H1 (cell line): ENCODE data around the gene RAB11B. TPM values are rescaled to one million over a fixed set of nuclear protein-coding genes. Genes with fewer than 3 reads are reported as not detected.
"Not testable (repeated sequence)": the region's sequence is repeated elsewhere in the genome, so short reads cannot be mapped to it uniquely, and the experiment has no call there.

ENCODE experiments used
- CTCF ChIA-PET: fragments of 300-600 bp; sonication (Branson Sonifier 250); formaldehyde crosslinking; loops from one replicate; lab custom pipeline; 2021; ENCODE audit not compliant: partially characterized antibody; lab: Charles Lee
- POLR2A ChIA-PET: fragments of 300-600 bp; sonication (Branson Sonifier 250); formaldehyde crosslinking; loops from one replicate; lab custom pipeline; 2021; ENCODE audit warnings: inconsistent platforms; ENCODE audit not compliant: partially characterized antibody; lab: Charles Lee
- DNase-seq, 2 experiments: peaks; one replicate each; pipeline versions ENCODE4 v3.0.0 to v3.0.0-alpha.2; 2010 to 2022; ENCODE audit warnings: low spot score in 2 of 2, low read depth in 1 of 2, mixed read lengths in 1 of 2
- FAIRE-seq: peaks from 2 replicates; lab custom pipeline; 2011; peaks lifted over from hg19 to GRCh38; lab: Jason Lieb, UNC
- H2AFZ ChIP-seq: 2 replicates; pipeline ENCODE4 v1.8.1; 2012; ENCODE audit warnings: low read length, inconsistent platforms
- H2AK5ac ChIP-seq: 2 replicates; pipeline ENCODE4 v1.6.1; 2013; ENCODE audit warnings: low read depth, low read length
- H2BK120ac ChIP-seq: replicated peaks from 2 replicates; pipeline ENCODE3; 2013; ENCODE audit warnings: low read depth, low read length, inconsistent platforms
- H2BK12ac ChIP-seq: 2 replicates; pipeline ENCODE4 v1.6.1; 2013; ENCODE audit warnings: low read depth, low read length
- H2BK15ac ChIP-seq: 2 replicates; pipeline ENCODE4 v1.6.1; 2013; ENCODE audit warnings: low read length
- H2BK20ac ChIP-seq: 2 replicates; pipeline ENCODE4 v1.6.1; 2013; ENCODE audit warnings: low read length
- H2BK5ac ChIP-seq: 2 replicates; pipeline ENCODE4 v1.6.1; 2013; ENCODE audit warnings: low read depth, low read length
- H3K14ac ChIP-seq: 2 replicates; pipeline ENCODE4 v1.6.1; 2013; ENCODE audit warnings: inconsistent platforms; ENCODE audit not compliant: insufficient read length
- H3K18ac ChIP-seq: 2 replicates; pipeline ENCODE4 v1.6.1; 2013; ENCODE audit warnings: low read length; ENCODE audit errors: extremely low read depth
- H3K23ac ChIP-seq: 2 replicates; pipeline ENCODE4 v1.6.1; 2013; ENCODE audit warnings: inconsistent platforms; ENCODE audit not compliant: insufficient read length
- H3K23me2 ChIP-seq: 2 replicates; pipeline ENCODE4 v1.6.1; 2013; ENCODE audit warnings: low read depth, low read length
- H3K27ac ChIP-seq: 2 replicates; pipeline ENCODE4 v1.6.1; 2011; ENCODE audit warnings: low read depth, low read length, inconsistent platforms
- H3K27me3 ChIP-seq, 4 experiments: replicated peaks in 1 of 4; 1 replicate in 1 of 4; 2 replicates in 3 of 4; pipeline versions ENCODE4 v1.6.1 to v1.8.1; 2011 to 2013; ENCODE audit warnings: low read length in 3 of 4, mild to moderate bottlenecking in 3 of 4, inconsistent platforms in 2 of 4, mixed read lengths in 2 of 4, moderate library complexity in 1 of 4; ENCODE audit not compliant: control insufficient read depth in 3 of 4, insufficient read depth in 3 of 4; ENCODE audit errors: extremely low read depth in 1 of 4
- H3K36me3 ChIP-seq, 4 experiments: 2 replicates each; pipeline versions ENCODE4 v1.6.1 to v1.8.1; 2011 to 2013; ENCODE audit warnings: mild to moderate bottlenecking in 4 of 4, low read length in 3 of 4, moderate library complexity in 2 of 4, control low read depth in 1 of 4, inconsistent platforms in 1 of 4; ENCODE audit not compliant: insufficient read depth in 4 of 4, control insufficient read depth in 2 of 4
- H3K4ac ChIP-seq: replicated peaks from 2 replicates; pipeline ENCODE3; 2013; ENCODE audit warnings: low read length, low read depth, mixed read lengths, inconsistent platforms; ENCODE audit not compliant: insufficient read length
- H3K4me1 ChIP-seq, 4 experiments: replicated peaks in 1 of 4; 1 replicate in 1 of 4; 2 replicates in 3 of 4; pipeline versions ENCODE4 v1.6.1 to v1.8.1; 2011 to 2013; ENCODE audit warnings: low read length in 3 of 4, inconsistent platforms in 2 of 4, mixed read lengths in 1 of 4; ENCODE audit not compliant: insufficient read depth in 4 of 4, control insufficient read depth in 3 of 4
- H3K4me2 ChIP-seq, 2 experiments: 2 replicates each; pipeline versions ENCODE4 v1.6.1 to v1.8.1; 2011 to 2013; ENCODE audit warnings: low read depth in 2 of 2, low read length in 2 of 2, control low read depth in 1 of 2, inconsistent platforms in 1 of 2, mild to moderate bottlenecking in 1 of 2; ENCODE audit not compliant: insufficient read depth in 1 of 2
- H3K4me3 ChIP-seq, 4 experiments: fragments of 200-600, 300-600 bp in 1 of 4; sonication (generic), shearing (Covaris generic), sonication (Bioruptor Twin) in 1 of 4; 2 replicates each; pipeline versions ENCODE4 v1.5.1 to v1.8.1; 2011 to 2016; ENCODE audit warnings: low read length in 4 of 4, low read depth in 3 of 4, control low read depth in 2 of 4, inconsistent platforms in 2 of 4, mild to moderate bottlenecking in 2 of 4, mixed read lengths in 1 of 4, moderate library complexity in 1 of 4; ENCODE audit not compliant: insufficient read depth in 2 of 4; ENCODE audit errors: extremely low read depth in 1 of 4
- H3K56ac ChIP-seq: replicated peaks from 2 replicates; pipeline ENCODE3; 2013; ENCODE audit warnings: low read depth, mild to moderate bottlenecking, mixed read lengths, low read length, inconsistent platforms; ENCODE audit not compliant: insufficient read length
- H3K79me1 ChIP-seq: 2 replicates; pipeline ENCODE4 v1.6.1; 2013; ENCODE audit warnings: low read depth, low read length, control low read depth
- H3K79me2 ChIP-seq, 2 experiments: 2 replicates each; pipeline versions ENCODE4 v1.6.1 to v1.8.1; 2012 to 2013; ENCODE audit warnings: low read length in 2 of 2, mild to moderate bottlenecking in 2 of 2, inconsistent platforms in 1 of 2; ENCODE audit not compliant: insufficient read depth in 2 of 2, control insufficient read depth in 1 of 2
- H3K9ac ChIP-seq, 4 experiments: replicated peaks in 1 of 4; 1 replicate in 1 of 4; 2 replicates in 3 of 4; pipeline versions ENCODE4 v1.6.1 to v1.8.1; 2011 to 2013; ENCODE audit warnings: low read depth in 3 of 4, low read length in 3 of 4, control low read depth in 2 of 4, mild to moderate bottlenecking in 2 of 4, moderate library complexity in 2 of 4, inconsistent platforms in 1 of 4; ENCODE audit errors: extremely low read depth in 1 of 4
- H3K9me3 ChIP-seq, 2 experiments: 2 replicates each; pipeline versions ENCODE4 v1.6.1 to v1.8.1; 2012 to 2013; ENCODE audit warnings: mild to moderate bottlenecking in 2 of 2, moderate library complexity in 2 of 2, control low read depth in 1 of 2, inconsistent platforms in 1 of 2, low read depth in 1 of 2, low read length in 1 of 2, mixed read lengths in 1 of 2; ENCODE audit not compliant: insufficient read depth in 2 of 2
- H4K20me1 ChIP-seq, 2 experiments: replicated peaks in 1 of 2; 2 replicates each; pipeline versions ENCODE3 to v1.8.1; 2011 to 2013; ENCODE audit warnings: inconsistent platforms in 2 of 2, low read length in 2 of 2, mild to moderate bottlenecking in 1 of 2; ENCODE audit not compliant: insufficient read depth in 2 of 2, control insufficient read depth in 1 of 2
- H4K5ac ChIP-seq: 2 replicates; pipeline ENCODE4 v1.6.1; 2013; ENCODE audit warnings: low read length, low read depth, mixed read lengths, inconsistent platforms; ENCODE audit not compliant: insufficient read length
- H4K8ac ChIP-seq: 2 replicates; pipeline ENCODE4 v1.8.0; 2013; ENCODE audit warnings: mild to moderate bottlenecking, moderate library complexity, low read length, inconsistent platforms; ENCODE audit not compliant: insufficient read depth; ENCODE audit errors: extremely low read depth
- H4K91ac ChIP-seq: replicated peaks from 2 replicates; pipeline ENCODE3; 2013; ENCODE audit warnings: low read length, mixed read lengths, inconsistent platforms; ENCODE audit not compliant: insufficient read length
- EP300 ChIP-seq, 2 experiments: IDR thresholded peaks; 1 replicate in 1 of 2; 2 replicates in 1 of 2; pipeline ENCODE4 v1.6.1; 2011 to 2012; ENCODE audit warnings: low read depth in 2 of 2, low read length in 2 of 2, mild to moderate bottlenecking in 2 of 2, borderline replicate concordance in 1 of 2, inconsistent platforms in 1 of 2, moderate library complexity in 1 of 2
- WGBS, 2 experiments: shearing (Covaris generic) in 1 of 2; methylation state at CpG; one replicate each; pipeline versions ENCODE4 v1.1.6 to v1.1.7; 2013 to 2015; ENCODE audit warnings: low lambda C conversion rate in 2 of 2, mixed read lengths in 2 of 2, inconsistent platforms in 1 of 2, low coverage in 1 of 2, missing lambda C conversion rate in 1 of 2; ENCODE audit not compliant: insufficient replicate concordance in 2 of 2, insufficient coverage in 1 of 2, insufficient read length in 1 of 2; ENCODE audit errors: extremely low coverage in 1 of 2, missing lambda C conversion rate in 1 of 2; 5-methylcytosine and 5-hydroxymethylcytosine counted together
- polyA plus RNA-seq, 7 experiments: library from polyadenylated mRNA; depleted of rRNA in 3 of 7; stranded (reverse) in 5 of 7; unstranded in 2 of 7; fragments of >200 nt in 5 of 7; fragments of 200-250 nt in 2 of 7; gene quantifications; 1 replicate in 5 of 7; 2 replicates in 1 of 7; 4 replicates in 1 of 7; pipeline versions ENCODE4 v1.2.1 to v1.2.3, GENCODE V29; 2011 to 2013; ENCODE audit warnings: missing spikeins in 2 of 7, mixed read lengths in 2 of 7
- total RNA-seq: library from RNA; stranded (reverse); fragmentation: NEBNext Ultra II Directional; extraction: Animal tissue kit (Norgen Biotek cat#: 25700); gene quantifications from 2 replicates; pipeline ENCODE4 v1.2.1, GENCODE V29; 2021

RAB11B gene
- total and polyA plus RNA-seq, 2 of the 8 experiments (the other 6 are each of a cell fraction or from before 2014, with no cell fraction given) = 50.2 to 85.8 TPM

GRCh38 chr19:8373867-8374813 lies 16.0 kb upstream of the RAB11B start (continued):
- TF ChIP-seq EP300 (IDR thresholded peaks at IDR 0.05; ENCODE audit: borderline replicate concordance in 1 of 2, low read depth in 2 of 2, low read length in 2 of 2) = no peak

DNA sequence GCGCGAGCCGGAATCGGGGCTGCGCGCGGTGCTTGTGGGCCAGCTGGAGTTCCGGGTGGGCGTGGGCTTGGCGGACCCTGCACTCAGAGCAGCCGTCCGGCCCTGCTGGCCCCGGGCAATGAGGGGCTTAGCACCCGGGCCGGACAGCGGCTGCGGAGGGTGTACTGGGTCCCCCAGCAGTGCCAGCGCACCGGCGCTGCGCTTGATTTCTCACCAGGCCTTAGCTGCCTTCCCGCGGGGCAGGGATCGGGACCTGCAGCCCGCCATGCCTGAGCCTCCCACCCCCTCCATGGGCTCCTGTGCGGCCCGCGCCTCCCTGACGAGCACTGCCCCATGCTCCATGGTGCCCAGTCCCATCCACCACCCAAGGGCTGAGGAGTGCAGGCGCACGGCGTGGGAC lies 14.4 kb upstream of the RAB11B start:
- not testable (repeated sequence) for H4K8ac ChIP-seq, H3K4me3 ChIP-seq, H2BK12ac ChIP-seq, H4K91ac ChIP-seq, H3K23me2 ChIP-seq, H2BK15ac ChIP-seq, H3K4ac ChIP-seq, H2AK5ac ChIP-seq, H4K5ac ChIP-seq, H3K36me3 ChIP-seq, H2BK20ac ChIP-seq, H3K4me2 ChIP-seq, FAIRE-seq, H3K56ac ChIP-seq, H3K14ac ChIP-seq, H3K27ac ChIP-seq, H3K9ac ChIP-seq, H2AFZ ChIP-seq, H3K9me3 ChIP-seq, H3K79me2 ChIP-seq, H3K18ac ChIP-seq, DNase-seq, H3K4me1 ChIP-seq, H3K23ac ChIP-seq, H4K20me1 ChIP-seq, H3K27me3 ChIP-seq, H2BK5ac ChIP-seq, H2BK120ac ChIP-seq, H3K79me1 ChIP-seq
- POLR2A ChIA-PET = interaction anchor here (0.6 to 2.8 kb wide), 6 partner anchors 9 to 52 kb away, joined by 3 to 17 read pairs (median 3); partner anchors contain the start of genes ANGPTL4 and RAB11B
- CTCF ChIA-PET = interaction anchor here (0.8 to 4.9 kb wide), 7 partner anchors 8 to 86 kb away, joined by 3 to 23 read pairs (median 4); partner anchors contain the start of gene ANGPTL4
- WGBS, 2 experiments = 92% methylated on average over 30 of the region's 32 CpGs; no CpG with 5 or more reads in 1 of the 2 experiments
